Germinal center (tissue), 1 donor: ENCODE results near the gene PLPPR3.

Experiments used
- DNase-seq: peaks from one replicate; pipeline ENCODE4 v3.0.0; 2012; ENCODE audit warnings: mixed read lengths, low spot score

PLPPR3 gene, protein sequence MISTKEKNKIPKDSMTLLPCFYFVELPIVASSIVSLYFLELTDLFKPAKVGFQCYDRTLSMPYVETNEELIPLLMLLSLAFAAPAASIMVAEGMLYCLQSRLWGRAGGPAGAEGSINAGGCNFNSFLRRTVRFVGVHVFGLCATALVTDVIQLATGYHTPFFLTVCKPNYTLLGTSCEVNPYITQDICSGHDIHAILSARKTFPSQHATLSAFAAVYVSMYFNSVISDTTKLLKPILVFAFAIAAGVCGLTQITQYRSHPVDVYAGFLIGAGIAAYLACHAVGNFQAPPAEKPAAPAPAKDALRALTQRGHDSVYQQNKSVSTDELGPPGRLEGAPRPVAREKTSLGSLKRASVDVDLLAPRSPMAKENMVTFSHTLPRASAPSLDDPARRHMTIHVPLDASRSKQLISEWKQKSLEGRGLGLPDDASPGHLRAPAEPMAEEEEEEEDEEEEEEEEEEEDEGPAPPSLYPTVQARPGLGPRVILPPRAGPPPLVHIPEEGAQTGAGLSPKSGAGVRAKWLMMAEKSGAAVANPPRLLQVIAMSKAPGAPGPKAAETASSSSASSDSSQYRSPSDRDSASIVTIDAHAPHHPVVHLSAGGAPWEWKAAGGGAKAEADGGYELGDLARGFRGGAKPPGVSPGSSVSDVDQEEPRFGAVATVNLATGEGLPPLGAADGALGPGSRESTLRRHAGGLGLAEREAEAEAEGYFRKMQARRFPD

GRCh38 chr19:821825-822503, at the start of gene PLPPR3:
TSS of gene PLPPR3 (minus strand) at chr19:821955. CDS start at chr19:821559, 396 bp downstream.
- DNase-seq: no peak

GRCh38 chr19:870963-871401, 49.2 kb upstream of the PLPPR3 start:
- no peak for DNase-seq

- DNase-seq: no peak
These were observed 48.6 kb upstream of the PLPPR3 start for GRCh38 chr19:870314-870713.

- no peak for DNase-seq
These were observed 47.8 kb upstream of the PLPPR3 start for GRCh38 chr19:869245-870177.

- DNase-seq: no peak
These were observed 46.9 kb upstream of the PLPPR3 start for GRCh38 chr19:868458-869244.

DNA sequence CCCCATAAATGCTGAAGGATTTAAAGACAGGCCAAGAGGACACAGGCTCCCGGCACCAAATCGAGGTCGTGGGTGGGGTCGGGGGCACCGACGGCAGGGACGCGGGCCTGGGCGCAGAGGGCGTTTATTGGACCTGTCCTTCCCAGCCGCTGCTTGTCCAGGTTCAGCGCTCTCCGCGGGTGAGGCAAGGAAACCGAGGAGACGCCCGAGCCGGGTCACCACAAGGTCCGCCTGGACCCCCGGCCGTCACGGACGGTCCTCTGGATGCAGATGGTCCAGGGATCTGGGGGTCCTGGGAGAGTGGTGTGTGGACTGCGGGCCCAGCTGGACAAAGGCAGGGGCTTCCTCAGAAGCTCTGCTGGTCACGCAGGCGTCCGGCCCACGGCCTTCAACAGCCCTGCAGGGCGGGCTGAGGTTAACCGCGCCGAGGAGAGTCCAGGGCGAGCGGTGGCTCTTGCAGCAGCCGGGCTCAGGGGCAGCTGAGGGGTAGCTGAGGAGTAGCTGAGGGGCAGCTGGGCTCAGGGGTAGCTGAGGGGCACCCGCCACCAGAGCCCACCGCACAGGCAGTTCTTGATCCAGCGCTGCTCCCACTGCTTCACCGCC, 46.2 kb upstream of the PLPPR3 start:
- no peak for DNase-seq

GRCh38 chr19:867301-867793, 45.6 kb upstream of the PLPPR3 start:
- DNase-seq: no peak

- no peak for DNase-seq
These were observed 45.1 kb upstream of the PLPPR3 start for GRCh38 chr19:866769-867300.

GRCh38 chr19:863315-863620, 41.5 kb upstream of the PLPPR3 start:
- DNase-seq: no peak

- DNase-seq: peak; percentile 84
These were observed 41.0 kb upstream of the PLPPR3 start for GRCh38 chr19:862581-863314.

DNA sequence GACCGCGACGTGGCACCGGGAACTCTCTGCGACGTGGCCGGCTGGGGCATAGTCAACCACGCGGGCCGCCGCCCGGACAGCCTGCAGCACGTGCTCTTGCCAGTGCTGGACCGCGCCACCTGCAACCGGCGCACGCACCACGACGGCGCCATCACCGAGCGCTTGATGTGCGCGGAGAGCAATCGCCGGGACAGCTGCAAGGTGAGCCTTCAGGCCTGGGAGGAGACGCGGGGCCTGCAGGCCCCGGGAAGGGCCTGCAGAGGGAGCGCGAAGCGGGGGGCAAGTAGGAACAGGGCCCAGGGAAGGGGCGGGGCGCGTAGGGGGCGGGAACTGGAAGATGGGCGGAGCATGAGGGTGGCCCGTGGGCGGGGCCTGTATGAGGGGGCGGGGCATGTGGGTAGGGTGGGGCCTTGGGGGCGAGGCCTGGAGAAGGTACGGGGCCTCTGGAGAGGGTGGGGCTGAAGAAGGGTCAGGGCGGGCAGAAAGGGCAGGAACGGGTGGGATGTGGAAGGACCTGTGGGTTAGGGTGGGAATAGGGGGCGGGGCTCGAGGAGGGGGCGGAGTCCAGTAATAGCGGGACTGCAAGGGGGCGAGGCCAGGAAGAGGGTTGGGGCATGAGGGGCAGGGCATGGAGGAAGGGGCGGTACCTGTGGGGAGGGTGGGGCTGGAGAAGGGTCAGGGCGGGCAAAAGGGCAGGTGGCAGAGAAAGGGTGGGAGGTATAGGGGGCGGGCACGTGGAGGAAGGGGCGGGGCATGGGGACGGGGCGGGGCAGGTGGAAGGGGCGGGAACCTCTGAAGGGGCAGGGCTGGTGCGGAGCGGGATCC, 40.2 kb upstream of the PLPPR3 start:
- peak; percentile 83 for DNase-seq

- DNase-seq: no peak
These were observed 39.5 kb upstream of the PLPPR3 start for GRCh38 chr19:861141-861755.

DNA sequence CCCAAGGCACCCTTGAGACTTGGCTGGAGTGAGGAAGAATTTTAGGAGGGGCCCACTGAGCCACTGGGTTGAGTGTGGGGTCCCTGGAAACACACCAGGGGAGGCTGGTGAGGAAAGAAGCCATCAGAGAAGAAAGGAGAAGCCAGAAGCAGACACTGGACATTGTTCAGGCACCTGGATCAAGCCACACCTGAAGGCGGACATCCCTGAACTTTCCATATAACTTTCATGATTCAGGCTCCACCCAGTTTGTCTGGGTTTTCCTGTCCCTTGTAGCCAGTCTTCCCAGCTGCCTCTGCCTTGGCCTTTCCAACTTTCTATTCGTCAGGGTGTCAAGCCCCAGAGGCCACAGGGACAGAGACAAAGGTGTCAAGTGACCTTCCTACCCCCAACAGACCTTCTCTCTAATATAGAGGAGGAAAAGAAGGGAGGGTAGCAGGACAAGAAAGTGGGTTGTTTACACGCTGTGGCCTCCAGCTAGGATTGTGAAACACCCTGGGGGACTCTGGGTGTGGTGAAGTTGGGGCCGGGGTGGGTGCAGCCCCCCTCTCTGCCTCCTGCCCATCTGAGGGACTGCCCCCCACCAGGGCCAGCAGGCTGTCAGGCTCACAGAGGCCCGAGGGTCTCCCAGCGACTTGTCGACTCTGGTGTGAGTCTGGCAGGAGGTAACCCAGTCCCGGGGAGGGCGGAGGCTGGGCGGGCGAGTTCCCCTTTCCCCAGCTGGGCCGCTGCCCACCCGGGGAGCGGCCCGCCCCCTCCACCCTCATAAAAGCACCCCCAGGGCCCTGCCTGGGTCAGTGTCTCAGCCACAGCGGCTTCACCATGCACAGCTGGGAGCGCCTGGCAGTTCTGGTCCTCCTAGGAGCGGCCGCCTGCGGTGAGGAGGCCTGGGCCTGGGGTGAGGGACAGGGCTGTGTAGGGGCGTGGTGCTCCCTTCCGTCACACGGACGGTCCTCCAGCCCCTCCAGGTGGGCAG, 37.4 kb upstream of the PLPPR3 start, which contains the start of gene CFD:
Gene CFD, plus strand, starts transcription at position 797 of the 976 bp plus-strand sequence. Its CDS starts 26 bp downstream, at position 823.
- no peak for DNase-seq

DNA sequence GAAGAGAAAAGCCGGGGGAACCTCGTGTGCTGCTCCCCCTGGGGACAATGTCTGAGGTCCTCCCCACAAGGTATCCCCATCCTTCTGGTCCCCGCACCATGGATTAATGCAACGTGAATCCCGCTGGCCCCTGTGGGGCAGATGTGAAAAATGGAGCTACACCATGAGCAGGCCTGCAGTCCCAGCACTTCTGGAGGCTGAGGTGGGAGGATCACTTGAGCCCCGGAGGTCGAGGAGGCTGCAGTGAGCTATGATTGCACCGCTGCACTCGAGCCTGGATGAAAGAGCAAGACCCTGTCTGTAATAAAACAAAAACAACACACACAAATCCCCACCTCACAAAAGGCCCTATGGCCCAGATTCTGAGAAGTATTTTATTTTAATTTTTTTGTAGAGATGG, 36.5 kb upstream of the PLPPR3 start:
- no peak for DNase-seq

GRCh38 chr19:855566-856120, 33.9 kb upstream of the PLPPR3 start:
- no peak for DNase-seq

- DNase-seq: no peak
These were observed 33.4 kb upstream of the PLPPR3 start for GRCh38 chr19:855142-855541.
